C4-2B (cell line): ENCODE results near the gene ZNF540.
"Not testable (repeated sequence)": the region's sequence is repeated elsewhere in the genome, so short reads cannot be mapped to it uniquely, and the experiment has no call there.

ENCODE experiments used
- H3K27ac ChIP-seq: fragments of 450-650 bp; 2 replicates; pipeline ENCODE4 v1.5.1; 2017
- CTCF ChIP-seq: fragments of 450-650 bp; conservative IDR thresholded peaks from 2 replicates; pipeline ENCODE4 v1.5.1; 2017; ENCODE audit warnings: mild to moderate bottlenecking
- ZFX ChIP-seq: fragments of 450-650 bp; IDR thresholded peaks from 2 replicates; pipeline ENCODE4 v1.6.1; 2017

Gene ZNF540

DNA sequence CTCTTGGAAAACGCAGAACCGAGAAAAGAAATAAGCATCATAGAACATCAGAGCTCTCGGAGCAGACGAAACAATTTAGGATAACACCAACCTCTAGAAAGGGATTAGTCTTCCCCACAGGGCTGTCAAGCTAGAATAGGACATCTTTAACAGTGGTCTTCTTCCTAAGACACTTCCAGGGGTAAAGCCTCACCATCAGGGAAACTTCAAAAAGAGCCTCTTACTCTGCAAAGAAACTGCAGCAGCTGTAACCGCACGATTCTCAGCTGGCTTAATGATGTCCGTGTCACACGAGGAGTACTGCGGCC is 726 bp upstream of the ZNF540 start:
- H3K27ac ChIP-seq, result peak overlapping the region; percentile 78
- no peak for TF ChIP-seq ZFX
- TF ChIP-seq CTCF, result no peak

DNA sequence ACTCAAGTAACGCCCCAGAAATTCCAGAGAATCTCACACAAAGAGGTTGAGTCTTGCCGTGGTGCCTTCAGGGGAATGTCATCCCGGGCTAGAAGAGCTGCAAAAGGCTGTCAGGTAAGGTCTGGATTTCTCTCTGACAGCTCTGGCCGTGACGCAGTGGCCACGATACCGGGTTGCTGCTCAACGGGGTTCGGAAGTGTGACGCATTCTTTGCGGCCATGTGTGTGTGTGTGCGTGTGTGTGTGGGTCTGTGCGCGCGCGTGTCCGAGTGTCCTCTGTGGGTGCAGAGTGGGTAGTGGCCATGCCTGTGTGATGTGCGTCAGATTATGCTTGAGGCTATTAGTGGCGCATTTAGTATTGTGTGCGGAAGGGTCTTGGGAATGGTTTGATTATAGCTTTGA is 306 bp downstream of the ZNF540 start:
- peak overlapping the region; percentile 78 for H3K27ac ChIP-seq
- TF ChIP-seq ZFX, result no peak
- no peak for TF ChIP-seq CTCF

- H3K27ac ChIP-seq, result no peak overlapping the region
- TF ChIP-seq ZFX, result no peak
- TF ChIP-seq CTCF, result no peak
Observed at GRCh38 chr19:37635076-37636056, 40.7 kb downstream of the ZNF540 start.

GRCh38 chr19:37654118-37654517 is 59.4 kb downstream of the ZNF540 start:
- H3K27ac ChIP-seq, result peak overlapping the region; percentile 84
- TF ChIP-seq ZFX, result no peak
- TF ChIP-seq CTCF, result no peak

GRCh38 chr19:37654629-37655300 is 60.1 kb downstream of the ZNF540 start:
- no peak for TF ChIP-seq CTCF
- peak; percentile 99 for TF ChIP-seq ZFX
- H3K27ac ChIP-seq, result peak overlapping the region; percentile 84

- TF ChIP-seq ZFX, result peak; percentile 86
- TF ChIP-seq CTCF, result no peak
Observed at GRCh38 chr19:37655301-37655688, 60.6 kb downstream of the ZNF540 start, which contains the start of gene ZFP30. Gene ZFP30, minus strand, starts transcription at chr19:37655465. Its CDS starts 7,643 bp downstream, at chr19:37647822.

DNA sequence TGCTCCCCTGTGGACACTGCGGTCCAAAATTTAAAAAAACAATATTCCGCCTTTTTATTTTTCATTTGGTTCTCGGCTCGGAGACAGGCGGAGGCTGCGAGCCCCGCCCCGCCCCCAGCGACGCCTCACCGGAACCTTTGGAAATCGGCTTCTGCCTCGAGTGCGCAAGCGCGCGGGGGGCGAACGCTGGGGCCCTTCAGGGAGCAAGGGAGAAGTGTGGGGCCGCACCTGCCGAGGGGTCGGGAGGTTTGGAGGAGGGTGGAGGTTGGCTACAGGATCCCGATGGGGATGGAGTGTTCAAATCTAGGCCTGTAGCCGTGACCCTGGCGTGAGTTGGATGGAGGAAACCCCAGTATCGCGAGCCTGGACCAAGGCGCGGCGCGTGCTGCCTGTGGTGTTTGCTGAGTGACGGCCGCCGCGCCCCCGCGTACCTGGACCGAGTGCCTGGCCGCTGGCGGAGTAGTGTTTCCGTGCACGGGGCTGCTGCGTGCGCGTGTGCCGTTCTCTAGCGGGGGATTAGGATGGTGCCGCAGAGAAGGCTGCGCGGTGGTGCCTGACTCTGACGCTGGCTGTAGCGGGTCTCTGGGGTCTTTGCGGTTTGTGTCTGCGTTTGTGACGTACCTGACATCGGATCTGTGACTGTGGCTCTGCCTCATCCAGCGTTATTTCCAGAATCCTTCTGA is 61.2 kb downstream of the ZNF540 start:
- no peak for TF ChIP-seq CTCF
- TF ChIP-seq ZFX, result no peak
- peak overlapping the region; percentile 84 for H3K27ac ChIP-seq

More at GRCh38 chr19:37655301-37655688, 60.6 kb downstream of the ZNF540 start, which contains the start of gene ZFP30:
- peak within 1 kb of the TSS; percentile 84 for H3K27ac ChIP-seq

DNA sequence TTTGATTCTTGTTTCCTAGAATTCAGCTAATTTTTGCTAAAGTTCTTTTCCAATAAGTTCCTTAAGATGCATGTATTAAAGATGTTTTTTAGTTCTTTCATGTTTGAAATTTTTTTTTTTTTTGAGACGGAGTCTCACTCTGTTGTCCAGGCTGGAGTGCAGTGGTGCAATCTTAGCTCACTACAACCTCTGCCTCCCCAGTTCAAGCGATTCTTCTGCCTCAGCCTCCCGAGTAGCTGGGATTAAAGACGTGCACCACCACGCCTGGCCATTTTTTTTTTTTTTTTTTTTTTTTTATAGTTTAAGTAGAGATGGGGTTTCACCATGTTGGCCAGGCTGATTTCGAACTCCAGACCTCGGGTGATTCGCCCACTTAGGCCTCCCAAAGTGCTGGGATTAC is 62.5 kb downstream of the ZNF540 start:
- not testable (repeated sequence) for H3K27ac ChIP-seq
